Measurements from ENCODE around the gene KLK12. TPM values are rescaled to one million over a fixed set of nuclear protein-coding genes. Genes with fewer than 3 reads are reported as not detected.

KLK12 gene
- total and polyA plus RNA-seq, 9 of the 15 experiments (the other 6 are each of a cell fraction or from before 2014, with no cell fraction given), result not detected

DNA sequence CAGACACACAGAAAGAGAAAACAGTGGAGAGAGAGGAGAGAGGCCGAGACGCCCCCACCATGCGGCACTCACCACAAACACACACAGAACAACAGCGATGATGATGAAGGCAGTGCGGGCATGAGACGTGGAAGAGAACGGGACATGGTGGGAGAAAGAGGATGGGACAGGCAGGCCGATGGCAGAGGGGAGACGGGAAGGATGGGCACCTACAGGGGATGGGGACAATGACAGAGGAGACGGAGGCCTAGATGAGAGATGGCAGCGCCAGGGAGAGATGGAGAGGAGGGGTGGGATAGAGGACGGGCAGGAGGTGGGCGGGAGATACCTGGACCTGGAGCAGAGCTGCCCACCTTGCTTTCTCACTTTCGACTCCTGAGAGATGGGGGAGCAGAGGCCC, 49.0 kb upstream of the KLK12 start:
- no peak for ATAC-seq
- in situ Hi-C loops (cut with MboI) (no loop called here), intact Hi-C loops (cut with micrococcal nuclease) (no loop called here)
- Histone ChIP-seq H3K4me2 (ENCODE audit: insufficient read depth, low read length) (no peak overlapping the region), H4K20me1 (replicated peaks; ENCODE audit: control insufficient read depth, insufficient read depth, low read length) (no peaks in the 10 kb centered on the region; the same call in 1 of the 2 replicates), H3K4me3 (no peak overlapping the region), H3K36me3 (ENCODE audit: control insufficient read depth, insufficient read depth, low read length) (no peaks in the 10 kb centered on the region), H2AFZ (ENCODE audit: low read depth, low read length) (no peak overlapping the region), H3K9me3 (replicated peaks; ENCODE audit: control insufficient read depth, insufficient read depth, low read depth, low read length) (no peaks in the 10 kb centered on the region), H3K27ac (ENCODE audit: extremely low read depth, low read depth, low read length) (no peak overlapping the region), H3K79me2 (ENCODE audit: control insufficient read depth, insufficient read depth, low read length) (no peaks in the 10 kb centered on the region), H3K9me1 (ENCODE audit: control insufficient read depth, insufficient read depth, low read length) (no peaks in the 10 kb centered on the region), H3K9ac (ENCODE audit: insufficient read depth in 1 of 2, low read depth in 2 of 2, low read length in 2 of 2) (no peak overlapping the region), H3K4me1 (replicated peaks in 1 of 2; ENCODE audit: control insufficient read depth in 2 of 2, insufficient read depth in 2 of 2, low read length in 2 of 2) (peaks cover 0 to 10% of the 10 kb centered on the region in 2 experiments; a peak in 2 of 5 replicates), H3K27me3 (ENCODE audit: control insufficient read depth in 2 of 2, insufficient read depth in 2 of 2, low read length in 2 of 2) (peaks cover 23 to 77% of the 10 kb centered on the region in 2 experiments; a peak in 4 of 5 replicates)
- FAIRE-seq, result no peak
- no peak for DNase-seq (ENCODE audit: extremely low read depth in 1 of 4, low spot score in 3 of 4)
- ChIA-PET CTCF (ENCODE audit: low intra/inter-chr PET ratio) (interaction anchor here (0.6 kb wide), 1 partner anchor 367 kb away, joined by 3 read pairs; no protein-coding TSS in a partner anchor), POLR2A (interaction anchor here (1.0 kb wide), 1 partner anchor 36 kb away, joined by 3 read pairs; no protein-coding TSS in a partner anchor)
- 0% methylated on average over 8 of the region's 14 CpGs for WGBS (ENCODE audit: insufficient coverage, low coverage, missing lambda C conversion rate)
- TF ChIP-seq ZNF707 (CRISPR knock-in tag; conservative IDR thresholded peaks at IDR 0.05), result no peak
- TF ChIP-seq, protein P1, sequence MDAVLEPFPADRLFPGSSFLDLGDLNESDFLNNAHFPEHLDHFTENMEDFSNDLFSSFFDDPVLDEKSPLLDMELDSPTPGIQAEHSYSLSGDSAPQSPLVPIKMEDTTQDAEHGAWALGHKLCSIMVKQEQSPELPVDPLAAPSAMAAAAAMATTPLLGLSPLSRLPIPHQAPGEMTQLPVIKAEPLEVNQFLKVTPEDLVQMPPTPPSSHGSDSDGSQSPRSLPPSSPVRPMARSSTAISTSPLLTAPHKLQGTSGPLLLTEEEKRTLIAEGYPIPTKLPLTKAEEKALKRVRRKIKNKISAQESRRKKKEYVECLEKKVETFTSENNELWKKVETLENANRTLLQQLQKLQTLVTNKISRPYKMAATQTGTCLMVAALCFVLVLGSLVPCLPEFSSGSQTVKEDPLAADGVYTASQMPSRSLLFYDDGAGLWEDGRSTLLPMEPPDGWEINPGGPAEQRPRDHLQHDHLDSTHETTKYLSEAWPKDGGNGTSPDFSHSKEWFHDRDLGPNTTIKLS (IDR thresholded peaks at IDR 0.05; ENCODE audit: borderline replicate concordance, low read depth), result no peak
- TF ChIP-seq ZNF408 (CRISPR knock-in tag; IDR thresholded peaks at IDR 0.05; ENCODE audit: low read depth), result no peak
- TF ChIP-seq POU5F1 (IDR thresholded peaks at IDR 0.05; ENCODE audit: borderline replicate concordance, low read depth, low read length, partially characterized antibody), result no peak
- no peak for TF ChIP-seq SMARCA4 (IDR thresholded peaks at IDR 0.05)
- TF ChIP-seq KDM1A (IDR thresholded peaks at IDR 0.05), result no peak
- TF ChIP-seq RBM14 (IDR thresholded peaks at IDR 0.05; ENCODE audit: borderline replicate concordance, insufficient read depth, low read depth, low read length), result no peak
- TF ChIP-seq ATF1 (CRISPR knock-in tag; IDR thresholded peaks at IDR 0.05), result no peak
- TF ChIP-seq ATF1 (tag; IDR thresholded peaks at IDR 0.05), result no peak
- BruUV-seq (replicated peaks), result no TSS peak

Measured in K562 (cell line).